GM19468 (cell line): ENCODE results near the gene TMEM115.
A peak's percentile ranks its signal among the peaks of the same experiment; 100 is the strongest.

ENCODE experiments used
- ATAC-seq: cut with Tn5 transposase; IDR thresholded peaks from one replicate; pipeline ENCODE4 v1.9.1; 2021; ENCODE audit warnings: mild to moderate bottlenecking, moderate library complexity, moderate number of reproducible peaks; ENCODE audit not compliant: unreplicated experiment; ENCODE audit errors: extremely low read depth

The TMEM115 gene

DNA sequence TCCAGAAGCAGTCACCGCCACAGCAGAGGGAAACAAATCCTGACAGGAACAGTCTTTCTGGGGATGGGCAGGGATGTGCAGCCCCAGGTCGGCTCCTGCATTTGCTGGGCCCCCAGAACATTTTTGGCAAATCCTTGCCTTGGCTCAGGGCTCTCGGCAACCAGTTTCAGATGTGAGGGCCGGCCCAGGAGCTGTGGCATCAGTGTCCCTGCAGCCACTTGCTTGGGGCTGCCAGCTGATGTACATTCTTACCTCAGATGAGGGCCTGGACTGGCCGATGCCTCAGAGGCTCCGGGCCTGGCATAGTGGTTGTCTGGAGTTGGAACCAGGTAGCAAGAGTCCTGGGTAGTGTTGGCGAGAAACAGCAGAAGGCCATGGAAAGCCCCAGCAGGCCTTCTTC, 4.5 kb downstream of the TMEM115 start:
- no peak for ATAC-seq

DNA sequence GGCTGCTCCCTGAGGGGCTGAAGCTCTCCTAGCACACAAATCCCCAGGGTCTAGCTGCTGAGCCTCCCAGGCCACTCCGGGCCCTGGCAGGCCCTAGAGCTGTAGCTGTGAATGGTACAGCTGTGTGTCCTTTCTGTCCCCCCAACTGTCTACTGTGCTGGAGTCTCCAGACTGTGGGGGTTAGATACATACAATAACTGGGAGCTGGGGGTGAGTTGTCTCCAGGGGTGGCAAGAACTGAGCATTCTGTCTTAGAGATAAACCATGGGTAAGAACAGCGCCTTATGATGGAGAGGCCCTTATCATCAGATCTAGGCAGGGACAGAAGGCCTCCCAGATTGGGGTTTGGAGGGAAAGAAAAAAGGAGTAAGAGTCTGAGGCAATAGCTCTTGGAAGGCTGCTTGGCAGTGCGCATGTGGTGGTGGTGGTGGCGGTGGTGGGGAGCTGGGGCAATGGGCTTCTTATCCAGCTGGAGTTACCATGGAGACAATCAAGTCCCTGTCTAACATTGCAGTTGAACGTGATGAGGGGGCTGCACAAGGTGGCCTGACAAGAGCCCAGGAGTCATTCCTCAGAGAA, 5.0 kb downstream of the TMEM115 start:
- no peak for ATAC-seq

DNA sequence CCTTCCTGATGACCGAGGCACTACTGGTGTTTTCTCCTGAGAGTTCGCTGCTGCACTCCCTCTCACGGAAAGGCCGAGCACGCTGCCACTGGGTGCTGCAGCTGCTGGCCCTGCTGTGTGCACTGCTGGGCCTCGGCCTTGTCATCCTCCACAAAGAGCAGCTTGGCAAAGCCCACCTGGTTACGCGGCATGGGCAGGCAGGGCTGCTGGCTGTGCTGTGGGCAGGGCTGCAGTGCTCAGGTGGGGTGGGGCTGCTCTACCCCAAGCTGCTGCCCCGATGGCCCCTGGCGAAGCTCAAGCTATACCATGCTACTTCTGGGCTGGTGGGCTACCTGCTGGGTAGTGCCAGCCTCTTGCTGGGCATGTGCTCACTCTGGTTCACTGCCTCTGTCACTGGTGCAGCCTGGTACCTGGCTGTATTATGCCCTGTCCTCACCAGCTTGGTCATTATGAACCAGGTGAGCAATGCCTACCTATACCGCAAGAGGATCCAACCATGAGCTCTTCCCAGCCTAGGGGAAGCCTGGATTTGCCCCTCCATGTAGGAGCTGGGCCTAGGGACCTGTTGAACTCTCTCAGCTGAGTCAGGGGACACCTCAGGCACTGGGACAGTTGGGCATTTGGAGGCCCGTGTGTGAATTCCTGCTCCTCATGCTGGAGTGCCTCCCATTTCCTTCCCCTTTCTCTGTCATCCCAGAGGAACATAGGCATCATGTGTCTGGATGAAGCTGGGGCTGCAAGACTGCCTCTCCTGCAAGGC, 5.9 kb downstream of the TMEM115 start:
- no peak for ATAC-seq

DNA sequence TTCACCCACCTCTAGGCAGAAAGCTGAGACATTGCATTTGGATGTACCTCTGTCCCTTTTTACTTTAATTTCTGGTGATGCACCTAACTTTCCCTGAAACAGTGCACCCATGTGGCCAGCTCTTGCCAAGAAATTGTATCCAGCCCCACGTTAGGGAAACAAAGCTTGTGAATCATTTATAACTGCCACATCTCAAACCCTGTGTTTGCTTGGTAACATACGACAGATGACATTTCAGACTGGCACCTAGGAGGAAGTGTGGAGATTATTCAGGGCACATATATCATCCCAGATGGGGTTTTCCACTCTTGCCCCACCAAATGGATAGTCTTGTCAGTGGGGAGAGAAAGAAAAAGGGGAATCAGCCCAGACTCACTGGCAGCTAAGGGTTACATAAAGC, 6.5 kb downstream of the TMEM115 start:
- ATAC-seq = no peak

DNA sequence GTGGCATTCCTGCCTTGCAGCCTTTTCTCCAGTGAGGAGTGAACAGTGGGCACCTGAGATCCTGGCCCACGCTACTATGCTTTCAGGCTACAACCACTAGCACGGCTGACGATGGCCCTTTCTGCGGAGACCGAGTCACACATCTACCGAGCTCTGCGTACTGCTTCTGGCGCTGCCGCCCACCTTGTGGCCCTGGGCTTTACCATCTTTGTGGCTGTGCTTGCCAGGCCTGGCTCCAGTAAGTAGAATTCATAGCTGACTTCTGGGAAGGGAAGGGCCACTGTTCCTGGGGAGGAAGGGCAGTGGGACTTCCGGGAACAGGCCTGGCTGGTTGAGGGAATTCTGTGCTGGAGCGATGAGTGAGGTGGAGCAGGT, 8.0 kb downstream of the TMEM115 start:
- no peak for ATAC-seq

DNA sequence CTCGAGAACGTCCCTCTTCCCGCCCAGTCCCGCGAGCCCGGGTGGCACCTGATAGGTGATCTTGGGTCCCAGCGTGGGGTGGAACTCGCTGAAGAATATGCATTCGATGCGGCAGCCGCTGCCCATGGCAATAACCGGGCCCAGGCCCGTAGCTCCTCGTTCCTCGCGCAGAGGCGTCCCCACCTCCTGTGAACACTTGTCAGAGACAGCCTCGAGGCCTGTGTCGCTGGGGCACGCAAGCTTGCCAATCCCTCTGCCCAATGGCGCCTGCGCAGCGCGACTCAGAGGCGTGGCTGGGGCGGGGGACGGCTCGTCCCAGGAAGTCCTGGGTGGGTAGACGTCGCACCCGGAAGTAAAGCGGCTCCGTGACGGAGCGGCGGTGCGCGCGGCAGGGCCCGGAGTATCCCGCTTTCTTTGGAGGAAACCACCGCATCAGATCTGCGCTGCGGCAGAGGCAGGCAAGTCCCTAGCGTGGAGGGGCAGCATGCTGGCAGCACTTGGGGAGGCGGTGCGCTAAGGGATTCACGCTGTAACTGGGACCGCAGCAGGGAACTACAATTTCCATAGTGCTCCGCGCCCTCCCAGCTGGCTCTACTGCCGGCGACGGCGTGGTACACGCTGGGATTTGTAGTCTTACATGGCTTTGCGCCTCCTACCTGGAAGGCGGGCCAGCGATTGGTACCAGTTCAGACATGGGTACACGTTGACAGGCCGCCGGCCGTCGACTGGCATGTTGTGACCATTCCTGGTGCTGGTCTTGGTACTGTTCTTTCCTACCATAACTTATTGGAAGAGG, 8.6 kb downstream of the TMEM115 start, which contains the start of the genes CYB561D2 and NPRL2:
TSS of gene CYB561D2 (plus strand) at position 336 of the 796 bp plus-strand sequence. CDS start 572 bp downstream, outside the sequence.
TSS of gene NPRL2 (minus strand) at position 249 of the 796 bp plus-strand sequence. CDS start at position 126, 123 bp downstream.
- peak; percentile 78 for ATAC-seq

DNA sequence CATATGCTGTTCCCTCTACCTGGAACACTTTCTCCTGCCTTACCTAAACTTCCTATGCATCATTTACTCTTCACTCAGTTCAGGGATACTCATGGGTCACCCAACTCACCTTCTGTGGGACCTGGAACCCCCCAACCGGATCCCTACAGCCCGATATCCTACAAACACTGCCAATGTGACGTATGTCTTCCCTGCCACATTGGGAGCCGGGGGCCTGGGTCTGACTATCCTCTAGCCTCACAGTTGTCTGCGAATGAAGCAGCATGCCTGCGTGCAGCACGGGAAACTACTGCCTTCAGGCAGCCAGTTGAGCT, 9.2 kb downstream of the TMEM115 start:
- peak; percentile 3 for ATAC-seq

DNA sequence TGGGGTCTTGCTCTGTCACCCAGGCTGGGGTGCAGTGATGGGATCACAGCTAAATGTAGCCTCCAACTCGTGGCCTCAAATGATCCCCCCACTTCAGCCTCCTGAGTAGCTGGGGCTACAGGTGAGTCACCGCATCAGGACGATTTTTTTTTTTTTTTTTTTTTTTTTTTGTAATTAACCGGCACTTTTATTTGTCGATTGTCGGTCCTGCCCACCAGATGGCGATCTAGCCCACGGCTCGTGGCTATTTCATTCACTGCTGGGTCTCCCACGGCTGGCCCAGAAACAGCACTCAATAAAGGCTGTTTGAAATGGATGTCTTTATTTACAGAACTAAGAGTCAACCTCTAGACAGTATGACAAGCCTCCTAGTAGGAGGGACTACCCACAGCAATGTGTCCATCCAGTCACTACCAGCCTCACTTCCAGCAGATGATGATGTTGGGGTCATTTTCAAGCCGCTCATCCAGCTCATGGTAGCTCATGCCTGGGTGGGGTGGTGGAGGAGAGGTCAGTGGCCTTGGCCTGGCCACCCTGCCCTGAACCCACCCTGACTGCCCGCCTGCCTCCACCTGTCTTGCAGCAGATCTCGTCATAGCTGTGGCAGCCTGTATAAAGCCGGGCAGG, 12.0 kb downstream of the TMEM115 start:
- no peak for ATAC-seq

DNA sequence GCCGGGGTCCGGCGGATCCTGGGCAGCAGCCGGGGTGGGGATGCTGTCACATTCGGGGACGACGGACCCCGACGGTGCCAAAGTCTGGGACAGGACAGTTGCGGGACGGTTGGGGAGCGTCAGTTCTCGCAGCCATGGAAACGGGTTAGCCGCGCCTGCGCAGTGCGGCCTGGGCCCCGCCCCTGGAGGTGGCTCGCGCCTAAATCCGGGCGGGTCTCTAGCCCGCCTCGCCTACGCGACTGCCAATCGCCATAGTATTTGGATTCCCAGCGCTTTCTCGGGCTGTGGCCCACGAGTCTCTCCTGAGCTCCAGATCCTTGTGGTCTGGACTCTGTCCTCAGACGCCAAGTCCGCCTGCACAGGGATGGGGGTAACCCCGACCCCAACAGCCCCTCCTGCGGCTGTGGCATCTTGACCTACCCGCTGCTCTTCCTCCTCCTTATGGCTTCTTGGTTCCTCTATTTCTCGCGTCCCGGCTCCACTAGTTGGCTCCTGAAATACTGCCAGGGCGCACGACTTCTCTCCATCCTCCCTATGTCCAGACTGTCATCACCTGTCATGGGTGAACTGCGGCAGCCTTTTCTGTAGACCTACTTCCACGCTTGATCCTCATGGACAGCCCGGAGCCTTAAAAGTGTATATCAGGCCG, 13.6 kb downstream of the TMEM115 start, which contains the start of gene ZMYND10:
TSS of gene ZMYND10 (minus strand) at position 147 of the 649 bp plus-strand sequence. CDS start 153 bp downstream, outside the sequence.
- no peak for ATAC-seq

DNA sequence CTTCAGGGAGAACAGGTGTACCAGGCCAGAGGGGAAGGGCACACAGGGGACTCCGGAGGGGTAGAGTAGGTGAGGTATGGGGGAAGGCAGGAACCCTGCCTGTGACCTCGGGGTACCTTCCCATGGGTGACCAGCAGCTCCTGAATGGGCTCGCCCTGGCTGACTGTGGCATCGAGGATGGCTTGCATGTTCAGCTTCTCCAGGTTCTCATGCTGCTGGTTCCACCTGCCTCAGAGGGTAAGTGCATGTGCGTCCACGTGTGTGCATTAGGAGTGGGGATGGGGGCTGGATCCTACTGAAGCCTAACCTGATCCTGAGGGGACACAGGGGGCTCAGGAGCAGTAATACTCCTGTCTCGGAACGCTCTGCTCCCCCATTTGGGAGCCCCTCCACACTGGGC, 14.3 kb downstream of the TMEM115 start:
- ATAC-seq = no peak

DNA sequence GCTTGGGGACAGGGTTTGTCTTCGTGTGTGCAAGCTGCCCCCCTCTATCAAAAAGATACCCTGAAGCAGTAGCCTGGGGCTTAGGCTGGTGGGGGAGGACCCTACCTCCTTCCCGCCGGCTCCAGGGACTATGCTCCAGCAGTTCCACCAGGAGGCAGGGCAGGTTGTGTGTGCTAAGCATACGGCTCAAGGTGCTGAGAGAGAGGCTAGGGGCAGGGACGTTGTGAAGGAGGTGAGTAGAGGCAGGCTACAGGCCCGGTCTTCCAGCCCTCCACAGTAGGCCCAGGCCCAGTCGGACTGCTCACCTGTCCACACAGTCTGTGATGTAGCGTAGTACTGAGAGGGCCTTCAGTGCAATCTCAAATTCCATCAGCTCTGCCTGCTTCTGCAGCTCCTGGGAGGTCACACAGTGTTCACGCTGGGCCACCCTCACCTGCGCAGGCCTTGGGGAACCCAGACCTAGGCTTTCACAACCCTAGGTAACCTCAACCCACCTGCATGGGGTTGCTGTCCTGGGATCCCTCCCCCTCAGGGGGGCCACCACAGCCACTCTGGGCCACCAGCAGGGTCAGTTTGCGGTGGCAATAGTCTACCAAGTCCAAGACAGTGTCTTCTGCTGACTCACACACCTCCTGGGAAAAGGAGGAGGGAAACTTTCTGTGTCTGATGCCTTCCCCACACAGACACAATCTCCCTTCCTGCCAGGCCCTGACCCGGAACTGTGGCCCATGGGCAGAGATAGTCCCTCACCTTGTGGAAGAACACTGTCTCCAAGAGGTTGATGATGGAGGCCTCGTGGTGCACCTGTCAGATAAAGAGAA, 16.3 kb downstream of the TMEM115 start:
- ATAC-seq = no peak

DNA sequence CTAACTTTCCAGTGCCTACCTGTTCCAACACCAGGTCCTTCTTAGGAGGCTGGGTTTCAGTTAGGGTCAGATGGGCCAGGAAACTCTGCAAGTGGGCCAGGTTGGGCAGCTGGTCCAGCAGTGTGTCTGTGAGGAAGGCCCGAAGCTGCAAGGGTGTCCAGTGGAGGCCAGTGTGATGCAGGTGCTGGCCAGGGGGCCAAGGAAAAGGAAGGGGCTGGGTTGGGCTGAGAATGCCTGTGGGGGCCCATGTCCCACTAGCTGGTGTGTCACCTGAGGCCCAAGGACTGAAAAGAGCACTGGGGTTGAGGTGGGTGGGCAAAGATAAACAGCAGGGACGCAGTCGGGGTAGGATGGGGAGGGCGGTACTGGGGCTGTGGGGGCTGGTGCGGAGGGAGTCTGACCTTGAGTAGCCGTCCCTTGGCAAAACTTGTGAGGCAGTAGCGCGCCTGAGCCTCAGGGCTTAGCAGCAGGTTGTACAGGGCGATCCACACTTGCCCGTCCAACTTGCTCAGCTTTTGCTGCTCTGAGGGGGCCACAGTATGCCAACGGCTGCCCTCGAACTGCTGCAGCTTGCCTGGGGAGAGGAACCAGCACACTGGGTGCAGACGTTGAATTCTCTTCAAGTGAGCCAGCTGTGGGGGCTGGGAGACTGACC, 17.2 kb downstream of the TMEM115 start:
- ATAC-seq = no peak

DNA sequence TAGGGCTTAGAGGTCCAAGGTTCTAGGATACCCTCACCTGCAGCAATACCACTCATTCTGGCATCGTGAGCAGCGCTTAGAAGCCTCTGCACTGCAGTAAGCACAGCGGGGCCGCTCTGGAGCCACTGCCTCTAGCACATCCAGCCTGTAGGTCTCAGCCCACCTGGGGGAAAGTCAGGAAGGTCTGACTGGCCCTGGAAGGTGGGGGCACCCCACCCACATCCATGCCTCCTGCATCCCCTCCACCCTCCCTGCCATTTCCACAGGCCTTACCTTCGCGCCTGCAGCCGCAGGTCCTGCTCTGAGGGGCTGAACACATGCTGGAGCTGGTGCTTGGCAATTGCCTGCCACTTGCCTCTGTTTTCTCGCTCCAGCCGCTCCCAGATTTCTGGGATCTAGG, 17.8 kb downstream of the TMEM115 start:
- ATAC-seq = no peak

DNA sequence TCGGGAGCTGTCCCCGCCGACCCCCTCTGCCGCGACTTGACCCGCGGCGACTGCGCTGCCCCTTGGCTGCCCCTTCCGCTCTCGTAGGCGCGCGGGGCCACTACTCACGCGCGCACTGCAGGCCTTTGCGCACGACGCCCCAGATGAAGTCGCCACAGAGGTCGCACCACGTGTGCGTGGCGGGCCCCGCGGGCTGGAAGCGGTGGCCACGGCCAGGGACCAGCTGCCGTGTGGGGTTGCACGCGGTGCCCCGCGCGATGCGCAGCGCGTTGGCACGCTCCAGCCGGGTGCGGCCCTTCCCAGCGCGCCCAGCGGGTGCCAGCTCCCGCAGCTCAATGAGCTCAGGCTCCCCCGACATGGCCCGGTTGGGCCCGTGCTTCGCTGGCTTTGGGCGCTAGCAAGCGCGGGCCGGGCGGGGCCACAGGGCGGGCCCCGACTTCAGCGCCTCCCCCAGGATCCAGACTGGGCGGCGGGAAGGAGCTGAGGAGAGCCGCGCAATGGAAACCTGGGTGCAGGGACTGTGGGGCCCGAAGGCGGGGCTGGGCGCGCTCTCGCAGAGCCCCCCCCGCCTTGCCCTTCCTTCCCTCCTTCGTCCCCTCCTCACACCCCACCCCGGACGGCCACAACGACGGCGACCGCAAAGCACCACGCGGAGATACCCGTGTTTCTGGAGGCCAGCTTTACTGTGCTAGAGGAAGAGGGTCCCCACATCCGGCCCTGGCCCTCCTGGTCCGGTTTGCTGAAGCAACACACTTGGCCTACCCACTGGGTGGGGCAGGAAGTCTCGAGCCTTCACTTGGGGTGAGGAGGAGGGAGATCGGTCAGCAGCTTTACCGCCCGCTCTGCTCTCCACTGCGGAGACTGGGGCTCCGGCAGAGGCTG, 18.6 kb downstream of the TMEM115 start, which contains the start of gene RASSF1:
TSS of gene RASSF1 (minus strand) at position 389 of the 882 bp plus-strand sequence. CDS start at position 358, 31 bp downstream.
- ATAC-seq = no peak

DNA sequence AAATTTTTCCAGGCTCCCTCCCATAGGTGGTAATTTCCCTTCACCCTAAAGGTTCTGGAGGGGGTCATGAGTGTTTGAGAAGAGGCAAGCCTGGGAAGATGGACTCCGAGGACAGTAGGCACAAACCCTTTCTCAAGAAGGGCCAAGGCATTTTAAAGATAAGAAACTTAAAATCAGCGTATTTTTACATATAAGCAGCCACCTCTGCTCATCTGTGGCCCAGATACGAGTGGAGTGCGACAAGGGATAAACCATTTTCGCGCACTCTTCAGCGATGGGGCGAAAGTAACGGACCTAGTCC, 19.2 kb downstream of the TMEM115 start:
- ATAC-seq = no peak

DNA sequence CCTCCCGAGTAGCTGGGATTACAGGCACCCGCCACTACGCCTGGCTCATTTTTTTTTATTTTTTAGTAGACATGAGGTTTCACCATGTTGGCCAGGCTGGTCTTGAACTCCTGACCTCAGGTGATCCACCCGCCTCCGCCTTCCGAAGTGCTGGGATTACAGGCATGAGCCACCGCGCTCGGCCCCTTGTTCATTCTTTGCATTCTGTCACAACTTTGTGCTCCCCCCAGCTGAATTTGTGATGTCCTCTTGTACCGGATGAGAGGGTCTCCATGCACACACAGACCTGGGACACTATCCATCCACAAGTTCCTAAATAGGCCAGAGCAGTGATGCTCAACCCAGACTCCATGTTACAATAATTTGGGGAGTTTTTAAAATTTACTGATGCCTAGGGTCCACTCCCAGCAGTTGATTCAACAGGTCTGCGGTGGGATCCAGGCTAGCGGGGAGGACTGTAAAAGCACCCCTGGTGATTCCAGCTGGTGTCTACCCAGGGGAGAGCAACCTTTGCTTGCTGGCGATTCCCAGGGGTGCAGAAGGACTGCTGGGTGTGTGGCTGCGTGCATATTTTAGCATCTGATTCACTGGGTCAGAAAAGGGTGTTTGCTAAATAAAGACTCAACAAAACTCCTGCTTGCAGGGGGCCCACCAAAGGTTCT, 19.7 kb downstream of the TMEM115 start:
- ATAC-seq = no peak

DNA sequence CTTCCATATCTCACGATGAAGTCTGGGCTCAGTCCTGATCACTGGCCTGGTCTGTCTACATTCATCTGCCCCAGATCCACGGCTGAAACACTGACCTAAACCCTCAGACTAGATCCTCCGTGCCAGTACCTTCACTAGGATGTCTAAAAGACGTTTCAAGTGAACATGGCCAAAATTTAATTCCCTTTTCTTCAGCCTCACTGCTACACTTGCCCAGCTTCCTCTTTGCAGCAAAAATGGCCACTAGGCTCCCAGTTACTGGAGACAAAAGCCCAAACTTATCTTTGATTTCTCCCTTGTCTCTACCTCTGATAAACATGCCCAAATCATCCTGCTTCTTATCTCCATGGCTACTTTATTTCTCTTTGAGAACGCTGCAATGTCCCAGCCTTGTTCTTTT, 20.4 kb downstream of the TMEM115 start:
- no peak for ATAC-seq
